ENCODE measurements around the gene TTLL11.

DNA sequence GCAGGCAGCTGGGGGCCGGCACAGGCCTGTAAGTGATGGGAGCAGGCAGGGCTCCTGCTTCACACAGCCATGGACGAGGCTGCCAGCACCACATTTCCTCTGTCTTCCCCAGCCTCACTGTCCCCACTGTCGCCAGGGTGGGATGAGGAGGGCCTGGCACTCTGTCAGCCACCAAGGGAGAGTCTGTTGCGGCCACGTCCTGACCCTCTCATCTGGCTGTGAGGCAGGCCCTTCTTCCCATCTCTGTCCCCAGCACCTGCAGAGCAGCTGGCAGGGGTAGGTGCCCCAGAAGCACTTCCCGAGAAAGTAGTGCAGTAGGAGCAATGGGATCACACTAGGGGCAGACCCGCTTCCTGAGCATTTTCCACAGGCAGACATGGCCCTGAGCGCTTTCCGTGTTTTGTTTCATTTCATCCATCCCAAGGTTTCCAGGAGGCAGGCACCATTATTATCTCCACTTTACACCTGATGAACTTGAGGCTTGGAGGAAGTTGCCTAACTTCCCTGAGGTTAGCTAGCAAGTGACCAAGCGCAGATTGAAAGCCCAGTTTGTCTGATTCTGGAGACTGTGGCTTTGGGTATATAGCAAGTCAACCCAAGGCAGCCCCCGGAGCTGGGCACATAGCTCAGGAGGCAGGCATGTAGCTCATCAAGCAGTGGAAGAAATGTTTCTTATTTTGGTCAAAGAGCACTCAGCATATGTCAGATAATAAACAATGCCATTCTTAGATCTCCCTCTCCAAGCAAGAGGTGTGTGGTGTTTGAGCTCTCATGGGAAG lies 239.3 kb downstream of the TTLL11 start:
- TF ChIP-seq, protein P1, sequence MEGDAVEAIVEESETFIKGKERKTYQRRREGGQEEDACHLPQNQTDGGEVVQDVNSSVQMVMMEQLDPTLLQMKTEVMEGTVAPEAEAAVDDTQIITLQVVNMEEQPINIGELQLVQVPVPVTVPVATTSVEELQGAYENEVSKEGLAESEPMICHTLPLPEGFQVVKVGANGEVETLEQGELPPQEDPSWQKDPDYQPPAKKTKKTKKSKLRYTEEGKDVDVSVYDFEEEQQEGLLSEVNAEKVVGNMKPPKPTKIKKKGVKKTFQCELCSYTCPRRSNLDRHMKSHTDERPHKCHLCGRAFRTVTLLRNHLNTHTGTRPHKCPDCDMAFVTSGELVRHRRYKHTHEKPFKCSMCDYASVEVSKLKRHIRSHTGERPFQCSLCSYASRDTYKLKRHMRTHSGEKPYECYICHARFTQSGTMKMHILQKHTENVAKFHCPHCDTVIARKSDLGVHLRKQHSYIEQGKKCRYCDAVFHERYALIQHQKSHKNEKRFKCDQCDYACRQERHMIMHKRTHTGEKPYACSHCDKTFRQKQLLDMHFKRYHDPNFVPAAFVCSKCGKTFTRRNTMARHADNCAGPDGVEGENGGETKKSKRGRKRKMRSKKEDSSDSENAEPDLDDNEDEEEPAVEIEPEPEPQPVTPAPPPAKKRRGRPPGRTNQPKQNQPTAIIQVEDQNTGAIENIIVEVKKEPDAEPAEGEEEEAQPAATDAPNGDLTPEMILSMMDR (IDR thresholded peaks at IDR 0.05) = no peak
- no peak for TF ChIP-seq POLR2A (IDR thresholded peaks at IDR 0.05)
